Smooth muscle cell (in vitro differentiated cells): ENCODE results near the gene DLEU7. TPM values are rescaled to one million over a fixed set of nuclear protein-coding genes. Genes with fewer than 3 reads are reported as not detected.

Experiments
- DNase-seq: peaks from one replicate; lab custom pipeline; 2025; ENCODE audit not compliant: unreplicated experiment; lab: John Stamatoyannopoulos, UW
- H2AFZ ChIP-seq: fragments of 200-600 bp; sonication (generic); 2 replicates; pipeline ENCODE4 v1.6.0; 2016; ENCODE audit warnings: antibody characterized with exemption, low read depth, mild to moderate bottlenecking
- H3F3A ChIP-seq: fragments of 200-600 bp; sonication (generic); 2 replicates; pipeline ENCODE4 v1.6.0; 2017; ENCODE audit warnings: antibody characterized with exemption, low read depth
- H3K27ac ChIP-seq: fragments of 200-600 bp; sonication (generic); 2 replicates; pipeline ENCODE4 v1.5.1; 2016; ENCODE audit warnings: low read depth, mild to moderate bottlenecking
- H3K27me3 ChIP-seq: fragments of 200-600 bp; sonication (generic); 2 replicates; pipeline ENCODE4 v1.6.1; 2016; ENCODE audit warnings: low read depth, mild to moderate bottlenecking
- H3K36me3 ChIP-seq: fragments of 200-600 bp; sonication (generic); 2 replicates; pipeline ENCODE4 v1.5.1; 2016; ENCODE audit warnings: low read depth
- H3K4me1 ChIP-seq: fragments of 200-600 bp; sonication (generic); 2 replicates; pipeline ENCODE4 v1.5.1; 2016; ENCODE audit warnings: low read depth
- H3K4me2 ChIP-seq: fragments of 200-600 bp; sonication (generic); 2 replicates; pipeline ENCODE4 v1.6.0; 2016; ENCODE audit warnings: mild to moderate bottlenecking
- H3K4me3 ChIP-seq: fragments of 200-600 bp; sonication (generic); 2 replicates; pipeline ENCODE4 v1.5.1; 2016; ENCODE audit warnings: mild to moderate bottlenecking
- H3K79me2 ChIP-seq: fragments of 200-600 bp; sonication (generic); 2 replicates; pipeline ENCODE4 v1.6.0; 2016; ENCODE audit warnings: low read depth, mild to moderate bottlenecking
- H3K9ac ChIP-seq: fragments of 200-600 bp; sonication (generic); 2 replicates; pipeline ENCODE4 v1.6.0; 2016; ENCODE audit warnings: low read depth
- H3K9me3 ChIP-seq: fragments of 200-600 bp; sonication (generic); replicated peaks from 2 replicates; pipeline ENCODE4 v1.5.1; 2016; ENCODE audit warnings: low read depth
- H4K20me1 ChIP-seq: fragments of 200-600 bp; sonication (generic); 2 replicates; pipeline ENCODE4 v1.6.0; 2016; ENCODE audit warnings: low read depth
- CTCF ChIP-seq: fragments of 200-600 bp; sonication (generic); IDR thresholded peaks from 2 replicates; pipeline ENCODE4 v1.5.1; 2017; ENCODE audit warnings: borderline replicate concordance, mild to moderate bottlenecking, antibody characterized with exemption; ENCODE audit not compliant: insufficient read depth, poor library complexity, severe bottlenecking
- WGBS: methylation state at CpG from one replicate; pipeline ENCODE4 v1.1.7; 2016; ENCODE audit warnings: low lambda C conversion rate; 5-methylcytosine and 5-hydroxymethylcytosine counted together
- polyA plus RNA-seq: library from polyadenylated mRNA; unstranded; fragments of >200 nt; fragmentation: Nextera tagmentation; extraction: Ambion mirVana; gene quantifications from 2 replicates; pipeline ENCODE4 v1.2.1, GENCODE V29; 2016
- total RNA-seq: library from RNA; depleted of rRNA; stranded (reverse); fragments of >200 nt; gene quantifications from 2 replicates; pipeline ENCODE4 v1.2.3, GENCODE V29; 2014

Gene DLEU7
- total and polyA plus RNA-seq, 2 experiments from 2014 or later = 1.8 TPM; not detected in 1

DNA sequence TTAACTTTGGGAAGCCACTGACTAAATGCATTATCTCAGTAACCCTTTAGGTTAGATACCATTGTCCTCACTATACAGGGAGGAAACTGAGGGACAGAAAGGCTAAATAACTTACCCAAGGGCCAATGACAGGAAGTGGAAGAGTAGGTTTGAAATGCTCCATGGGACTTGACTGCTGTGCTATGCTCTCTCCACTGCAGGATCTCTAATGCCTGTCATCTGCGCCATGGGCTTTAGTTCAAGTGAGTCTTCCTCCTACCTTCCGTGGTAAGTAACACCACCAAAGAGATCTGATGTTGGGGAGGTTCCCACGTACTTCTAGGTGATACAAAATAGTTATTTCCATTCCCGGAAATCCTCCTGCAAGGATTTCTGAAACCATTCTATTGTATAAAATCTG lies 3.7 kb downstream of the DLEU7 start:
- 90% methylated on average over 4 of the region's 4 CpGs for WGBS
- DNase-seq = no peak
- peaks cover 77% of the 10 kb centered on the region for H3K27me3 ChIP-seq
- H2AFZ ChIP-seq = no peak overlapping the region
- no peak overlapping the region for H3K27ac ChIP-seq
- no peak for TF ChIP-seq CTCF
- H3K9me3 ChIP-seq = no peaks in the 10 kb centered on the region
- no peaks in the 10 kb centered on the region for H3K79me2 ChIP-seq
- H3K4me2 ChIP-seq = no peak overlapping the region
- no peaks in the 10 kb centered on the region for H3F3A ChIP-seq
- H3K36me3 ChIP-seq = no peaks in the 10 kb centered on the region
- peaks cover 10% of the 10 kb centered on the region for H3K4me1 ChIP-seq
- no peak overlapping the region for H3K9ac ChIP-seq
- no peak overlapping the region for H3K4me3 ChIP-seq
- H4K20me1 ChIP-seq = no peaks in the 10 kb centered on the region

DNA sequence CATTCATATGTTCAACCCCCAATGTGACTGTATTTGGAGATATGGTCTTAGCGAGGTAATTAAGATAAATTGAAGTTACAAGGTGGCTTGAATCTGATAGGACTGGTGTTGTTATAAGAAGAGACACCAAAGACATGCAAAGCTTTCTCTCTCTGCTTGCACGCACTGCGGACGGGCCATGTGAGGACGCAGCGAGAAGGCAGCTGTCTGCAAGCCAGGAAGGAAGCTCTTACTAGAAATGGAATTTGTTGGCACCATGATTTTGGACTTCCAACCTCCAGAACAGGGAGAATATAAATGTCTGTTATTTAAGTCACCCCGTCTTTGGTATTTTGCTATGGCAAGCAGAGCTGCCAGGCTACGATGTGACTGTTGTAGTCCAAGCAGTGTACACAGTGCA lies 4.8 kb downstream of the DLEU7 start:
- no peaks in the 10 kb centered on the region for H3F3A ChIP-seq
- no peak overlapping the region for H3K4me3 ChIP-seq
- no peak overlapping the region for H3K4me2 ChIP-seq
- no peak for TF ChIP-seq CTCF
- no peak overlapping the region for H2AFZ ChIP-seq
- peaks cover 9% of the 10 kb centered on the region for H3K4me1 ChIP-seq
- no peaks in the 10 kb centered on the region for H3K36me3 ChIP-seq
- DNase-seq = no peak
- no peaks in the 10 kb centered on the region for H3K79me2 ChIP-seq
- peaks cover 69% of the 10 kb centered on the region for H3K27me3 ChIP-seq
- H3K27ac ChIP-seq = no peak overlapping the region
- no peaks in the 10 kb centered on the region for H4K20me1 ChIP-seq
- H3K9ac ChIP-seq = no peak overlapping the region
- no peaks in the 10 kb centered on the region for H3K9me3 ChIP-seq
- 89% methylated on average over 8 of the region's 8 CpGs for WGBS

DNA sequence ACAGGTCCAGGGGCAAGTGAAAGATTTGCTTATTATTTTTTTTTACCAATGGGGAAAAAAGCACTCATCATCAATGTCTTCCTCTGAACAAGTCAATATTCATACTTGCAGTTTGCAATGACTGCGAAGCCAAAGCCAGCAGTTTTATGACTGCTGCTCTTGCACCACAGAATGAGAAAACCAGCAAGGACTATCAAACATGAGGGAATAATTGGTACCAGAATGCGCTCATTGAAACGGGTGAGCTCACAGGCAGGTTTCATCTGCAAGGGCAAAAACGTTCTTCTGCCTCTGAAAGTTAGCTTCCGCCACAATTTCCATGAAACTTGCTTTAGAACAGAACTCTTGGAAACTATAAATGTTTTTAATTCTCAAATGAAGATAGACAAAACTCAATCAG lies 5.5 kb downstream of the DLEU7 start:
- no peak overlapping the region for H3K27ac ChIP-seq
- 95% methylated on average over 5 of the region's 5 CpGs for WGBS
- H3K4me3 ChIP-seq = no peak overlapping the region
- H3K4me1 ChIP-seq = peaks cover 5% of the 10 kb centered on the region
- H2AFZ ChIP-seq = no peak overlapping the region
- H4K20me1 ChIP-seq = no peaks in the 10 kb centered on the region
- H3K79me2 ChIP-seq = no peaks in the 10 kb centered on the region
- no peak for DNase-seq
- no peaks in the 10 kb centered on the region for H3K9me3 ChIP-seq
- H3F3A ChIP-seq = no peaks in the 10 kb centered on the region
- no peak overlapping the region for H3K9ac ChIP-seq
- H3K4me2 ChIP-seq = no peak overlapping the region
- peaks cover 62% of the 10 kb centered on the region for H3K27me3 ChIP-seq
- no peak for TF ChIP-seq CTCF
- no peaks in the 10 kb centered on the region for H3K36me3 ChIP-seq

DNA sequence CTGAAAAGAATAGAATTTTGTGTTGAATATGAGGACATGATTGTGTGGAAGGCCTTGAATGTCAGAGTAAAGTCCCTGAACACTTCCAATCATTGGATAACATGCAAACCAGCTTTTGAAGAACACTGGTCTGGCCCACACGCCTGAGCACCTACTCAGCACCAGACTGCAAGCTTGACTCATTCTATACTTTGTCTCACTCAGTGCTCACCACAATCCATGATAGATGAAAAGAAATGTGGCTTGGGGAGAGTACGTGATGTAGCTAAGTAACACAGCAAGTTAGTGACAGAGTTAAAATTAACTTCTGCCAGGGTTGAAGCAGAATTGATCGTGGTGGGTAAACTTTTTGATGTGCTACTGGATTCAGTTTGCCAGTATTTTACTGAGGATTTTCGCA lies 12.0 kb downstream of the DLEU7 start:
- H3K36me3 ChIP-seq = no peaks in the 10 kb centered on the region
- H3K4me3 ChIP-seq = no peak overlapping the region
- no peaks in the 10 kb centered on the region for H4K20me1 ChIP-seq
- 79% methylated on average over 4 of the region's 4 CpGs for WGBS
- H3K79me2 ChIP-seq = no peaks in the 10 kb centered on the region
- TF ChIP-seq CTCF = no peak
- H3K9me3 ChIP-seq = no peaks in the 10 kb centered on the region
- no peak overlapping the region for H3K9ac ChIP-seq
- no peak overlapping the region for H3K4me2 ChIP-seq
- peaks cover 27% of the 10 kb centered on the region for H3K27me3 ChIP-seq
- no peak overlapping the region for H2AFZ ChIP-seq
- H3K4me1 ChIP-seq = no peaks in the 10 kb centered on the region
- H3F3A ChIP-seq = no peaks in the 10 kb centered on the region
- no peak overlapping the region for H3K27ac ChIP-seq
- no peak for DNase-seq
